Endothelial cell of umbilical vein (primary cell): ENCODE results near the gene APCDD1L.

Experiments used
- CTCF ChIP-seq, 2 donors: IDR thresholded peaks; 1 replicate in 1 of 2; 2 replicates in 1 of 2; pipeline ENCODE4 v1.5.1; 2011; ENCODE audit warnings: low read length in 2 of 2, mild to moderate bottlenecking in 2 of 2, moderate library complexity in 2 of 2, control low read depth in 1 of 2, inconsistent platforms in 1 of 2, low read depth in 1 of 2; ENCODE audit not compliant: insufficient read depth in 1 of 2; ENCODE audit errors: extremely low read depth in 1 of 2
- EZH2 ChIP-seq: IDR thresholded peaks from 2 replicates; pipeline ENCODE4 v1.6.1; 2012; ENCODE audit warnings: borderline replicate concordance, low read depth, mild to moderate bottlenecking, moderate library complexity, low read length, inconsistent platforms; ENCODE audit not compliant: severe bottlenecking
- POLR2A ChIP-seq: IDR thresholded peaks from 2 replicates; pipeline ENCODE4 v1.6.1; 2012; ENCODE audit warnings: low read depth, mild to moderate bottlenecking, control low read depth, low read length
- POLR2AphosphoS5 ChIP-seq: IDR thresholded peaks from 2 replicates; pipeline ENCODE4 v1.6.1; 2012; ENCODE audit warnings: low read depth, mild to moderate bottlenecking, control low read depth, low read length, moderate library complexity; ENCODE audit not compliant: insufficient read depth

- TF ChIP-seq POLR2A: no peak
- peak; percentile 16 for TF ChIP-seq EZH2
- no peak for TF ChIP-seq CTCF (IDR thresholded peaks at IDR 0.05; ENCODE audit: extremely low read depth in 1 of 2, insufficient read depth in 1 of 2, low read depth in 1 of 2, low read length in 2 of 2)
- no peak for TF ChIP-seq POLR2AphosphoS5
Measured at GRCh38 chr20:58513580-58514285, 1.5 kb downstream of the APCDD1L start.
